K562 (cell line): ENCODE results near the gene AXIN2. TPM values are rescaled to one million over a fixed set of nuclear protein-coding genes. Genes with fewer than 3 reads are reported as not detected.

Experiments
- ATAC-seq: fragments of 200-7000 bp; cut with Tn5 transposase; 3 replicates; pipeline ENCODE4 v1.9.1; 2020; ENCODE audit warnings: moderate library complexity
- BruUV-seq: library from RNA; stranded (reverse); fragments of 400-500 nt; replicated peaks from 2 replicates; lab custom pipeline; 2021; lab: Mats Ljungman, UMichigan
- CTCF ChIA-PET: fragments of 300-600 bp; formaldehyde crosslinking; extraction: SDS; loops from one replicate; lab custom pipeline; 2021; ENCODE audit warnings: low intra/inter-chr PET ratio; lab: Yijun Ruan, JAX
- POLR2A ChIA-PET: fragments of 300-600, 350-650 bp; sonication (Branson Sonifier 250); formaldehyde crosslinking; extraction: SDS; loops from one replicate; lab custom pipeline; 2021; ENCODE audit warnings: antibody characterized with exemption, inconsistent platforms; lab: Yijun Ruan, JAX
- DNase-seq, 4 experiments: peaks; one replicate each; pipeline versions ENCODE4 v3.0.0 to v3.0.0-alpha.2; 2011 to 2018; ENCODE audit warnings: low spot score in 3 of 4, mixed read lengths in 3 of 4; ENCODE audit errors: extremely low read depth in 1 of 4
- FAIRE-seq: peaks from 2 replicates; lab custom pipeline; 2011; peaks lifted over from hg19 to GRCh38; lab: Jason Lieb, UNC
- H2AFZ ChIP-seq: 2 replicates; pipeline ENCODE4 v1.6.0; 2011; ENCODE audit warnings: low read depth, low read length, control low read depth, inconsistent platforms
- H3K27ac ChIP-seq: fragments of 200-600 bp; 3 replicates; pipeline ENCODE4 v1.8.0; 2011; ENCODE audit warnings: low read depth, mild to moderate bottlenecking, control low read depth, inconsistent platforms, low read length, moderate library complexity, mixed read lengths; ENCODE audit errors: extremely low read depth
- H3K27me3 ChIP-seq, 2 experiments: fragments of 300-600 bp in 1 of 2; 2 replicates in 1 of 2; 3 replicates in 1 of 2; pipeline versions ENCODE4 v1.6.0 to v1.8.0; 2011; ENCODE audit warnings: inconsistent platforms in 2 of 2, low read length in 2 of 2, mild to moderate bottlenecking in 1 of 2, mixed read lengths in 1 of 2, moderate library complexity in 1 of 2; ENCODE audit not compliant: control insufficient read depth in 2 of 2, insufficient read depth in 2 of 2
- H3K36me3 ChIP-seq: fragments of 300-600 bp; 3 replicates; pipeline ENCODE4 v1.8.0; 2011; ENCODE audit warnings: mild to moderate bottlenecking, low read length, inconsistent platforms; ENCODE audit not compliant: control insufficient read depth, insufficient read depth
- H3K4me1 ChIP-seq, 2 experiments: fragments of 200-600 bp in 1 of 2; replicated peaks in 1 of 2; 2 replicates in 1 of 2; 3 replicates in 1 of 2; pipeline versions ENCODE4 v1.5.1 to v1.8.0; 2011; ENCODE audit warnings: inconsistent platforms in 2 of 2, low read length in 2 of 2, mild to moderate bottlenecking in 1 of 2, mixed read lengths in 1 of 2, moderate library complexity in 1 of 2; ENCODE audit not compliant: control insufficient read depth in 2 of 2, insufficient read depth in 2 of 2
- H3K4me2 ChIP-seq: 2 replicates; pipeline ENCODE4 v1.6.1; 2011; ENCODE audit warnings: low read length, control low read depth, inconsistent platforms, mixed read lengths; ENCODE audit not compliant: insufficient read depth
- H3K4me3 ChIP-seq: fragments of 200-600 bp; sonication (generic), shearing (Covaris generic); 2 replicates; pipeline ENCODE4 v1.5.1; 2016; ENCODE audit warnings: control low read depth, inconsistent platforms
- H3K79me2 ChIP-seq: fragments of 200-600 bp; 3 replicates; pipeline ENCODE4 v1.8.0; 2011; ENCODE audit warnings: low read length, inconsistent platforms; ENCODE audit not compliant: control insufficient read depth, insufficient read depth
- H3K9ac ChIP-seq, 2 experiments: 2 replicates each; pipeline versions ENCODE4 v1.6.0 to v1.6.1; 2011; ENCODE audit warnings: low read depth in 2 of 2, low read length in 2 of 2, control low read depth in 1 of 2, inconsistent platforms in 1 of 2, mild to moderate bottlenecking in 1 of 2, mixed read lengths in 1 of 2; ENCODE audit not compliant: insufficient read depth in 1 of 2
- H3K9me1 ChIP-seq: one replicate; pipeline ENCODE4 v1.6.0; 2011; ENCODE audit warnings: inconsistent platforms, mild to moderate bottlenecking, low read length, moderate library complexity; ENCODE audit not compliant: control insufficient read depth, insufficient read depth
- H3K9me3 ChIP-seq: replicated peaks from 2 replicates; pipeline ENCODE4 v1.5.1; 2011; ENCODE audit warnings: low read depth, low read length, inconsistent platforms; ENCODE audit not compliant: control insufficient read depth, insufficient read depth
- H4K20me1 ChIP-seq: replicated peaks from 2 replicates; pipeline ENCODE4 v1.6.1; 2011; ENCODE audit warnings: low read length, inconsistent platforms, mixed read lengths; ENCODE audit not compliant: control insufficient read depth, insufficient read depth
- BACH1 ChIP-seq: fragments of 200-800 bp; sonication (Bioruptor generic); IDR thresholded peaks from 2 replicates; pipeline ENCODE4 v1.6.1; 2016; ENCODE audit warnings: missing genetic modification characterization, missing compliant biosample characterization
- ETS1 ChIP-seq: conservative IDR thresholded peaks from 2 replicates; pipeline ENCODE4 v1.6.1; 2011; ENCODE audit warnings: low read depth, mild to moderate bottlenecking, low read length; ENCODE audit not compliant: control insufficient read depth
- HCFC1 ChIP-seq: IDR thresholded peaks from 2 replicates; pipeline ENCODE4 v1.6.1; 2012; ENCODE audit warnings: low read depth, low read length, improper control_type of control experiment
- NFYB ChIP-seq: IDR thresholded peaks from 2 replicates; pipeline ENCODE4 v1.6.1; 2011; ENCODE audit warnings: mild to moderate bottlenecking, moderate library complexity; ENCODE audit not compliant: insufficient read length; ENCODE audit errors: extremely low read depth
- RAD51 ChIP-seq: fragments of 450-650 bp; IDR thresholded peaks from 2 replicates; pipeline ENCODE4 v1.7.1; 2016; ENCODE audit warnings: low read depth, mild to moderate bottlenecking, borderline replicate concordance
- RB1 ChIP-seq: fragments of 450-650 bp; IDR thresholded peaks from 2 replicates; pipeline ENCODE4 v1.6.1; 2017; ENCODE audit warnings: low read depth, mild to moderate bottlenecking
- TFE3 ChIP-seq: fragments of 450-650 bp; formaldehyde crosslinking; IDR thresholded peaks from 2 replicates; pipeline ENCODE4 v1.4.0; 2020; ENCODE audit warnings: mild to moderate bottlenecking, mixed read lengths
- USF1 ChIP-seq: sonication (generic); formaldehyde crosslinking; IDR thresholded peaks from 2 replicates; pipeline ENCODE4 v1.9.0; 2022; ENCODE audit warnings: mild to moderate bottlenecking, missing genetic modification reagents
- ZNF695 ChIP-seq: fragments of 450-650 bp; formaldehyde crosslinking; IDR thresholded peaks from 2 replicates; pipeline ENCODE4 v1.4.0; 2020; ENCODE audit warnings: mild to moderate bottlenecking, moderate library complexity
- WGBS: fragments of 100-300 bp; shearing (Covaris generic); methylation state at CpG from one replicate; pipeline ENCODE4 v1.1.6; 2016; ENCODE audit warnings: low coverage, mixed read lengths; ENCODE audit not compliant: insufficient coverage; ENCODE audit errors: missing lambda C conversion rate; 5-methylcytosine and 5-hydroxymethylcytosine counted together
- in situ Hi-C: fragments of 300-500 bp; cut with MboI; formaldehyde crosslinking; loops from 4 replicates; pipeline ENCODE4 v1.15.0; 2018; ENCODE audit warnings: inconsistent platforms, mixed read lengths
- intact Hi-C: fragments of 100-400 bp; cut with micrococcal nuclease; formaldehyde crosslinking; loops from 2 replicates; pipeline ENCODE4 v1.14.2; 2022
- polyA plus RNA-seq, 8 experiments: library from polyadenylated mRNA; depleted of rRNA in 4 of 8; stranded (reverse) in 5 of 8; unstranded in 3 of 8; fragments of >200 nt; fragmentation: Nextera tagmentation in 2 of 8; fragmentation: Illumina TruSeq in 1 of 8; extraction: Ambion mirVana in 2 of 8; extraction: Trizol in 1 of 8; gene quantifications; 2 replicates each; pipeline versions ENCODE4 v1.2.1 to v1.2.3, GENCODE V29; 2011 to 2014; ENCODE audit warnings: inconsistent platforms in 1 of 8, missing spikeins in 1 of 8
- total RNA-seq, 7 experiments: library from RNA; depleted of rRNA in 6 of 7; stranded (reverse); fragments of >200 nt in 6 of 7; fragmentation: Illumina TruSeq in 2 of 7; extraction: Trizol in 2 of 7; gene quantifications; 2 replicates each; pipeline versions ENCODE4 v1.2.1 to v1.2.3, GENCODE V29; 2011 to 2021; ENCODE audit warnings: low replicate concordance in 1 of 7
- TF ChIP-seq, protein P1 (sequence below): sonication (generic); formaldehyde crosslinking; IDR thresholded peaks from 2 replicates; pipeline ENCODE4 v1.5.0; 2020; ENCODE audit warnings: missing genetic modification reagents

Gene AXIN2
- total and polyA plus RNA-seq, 9 of the 15 experiments (the other 6 are each of a cell fraction or from before 2014, with no cell fraction given) = 0.21 to 3.3 (median 1.2) TPM

DNA sequence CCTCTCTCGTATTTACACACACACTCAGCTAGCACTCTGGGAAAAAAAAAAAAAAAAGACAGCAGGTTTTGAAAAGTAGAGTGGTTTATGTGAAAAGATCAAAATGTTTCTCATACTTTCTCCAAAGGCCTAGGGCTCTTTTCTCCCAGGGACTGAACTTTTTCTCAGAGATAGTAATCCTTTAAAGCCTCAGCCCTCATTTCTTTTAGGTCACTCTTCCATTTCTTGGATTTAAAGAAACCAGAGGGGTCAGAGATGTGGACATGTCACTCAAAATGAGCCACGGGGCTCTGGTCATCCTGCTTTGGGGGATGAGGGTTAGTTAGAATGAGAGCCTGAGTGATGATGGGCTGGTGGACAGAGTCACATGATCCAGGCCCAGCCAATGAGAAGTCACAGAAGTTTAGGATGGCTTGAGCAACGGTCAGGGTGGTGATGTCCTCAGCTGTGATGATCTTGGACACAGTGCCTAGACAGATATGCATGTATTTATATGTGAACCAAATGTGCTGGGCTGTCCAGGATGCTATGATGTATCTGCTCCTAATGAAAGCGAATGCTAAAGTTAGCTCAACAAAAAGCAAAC, 33.7 kb upstream of the AXIN2 start:
- no peaks in the 10 kb centered on the region for H3K79me2 ChIP-seq
- TF ChIP-seq, protein P1, sequence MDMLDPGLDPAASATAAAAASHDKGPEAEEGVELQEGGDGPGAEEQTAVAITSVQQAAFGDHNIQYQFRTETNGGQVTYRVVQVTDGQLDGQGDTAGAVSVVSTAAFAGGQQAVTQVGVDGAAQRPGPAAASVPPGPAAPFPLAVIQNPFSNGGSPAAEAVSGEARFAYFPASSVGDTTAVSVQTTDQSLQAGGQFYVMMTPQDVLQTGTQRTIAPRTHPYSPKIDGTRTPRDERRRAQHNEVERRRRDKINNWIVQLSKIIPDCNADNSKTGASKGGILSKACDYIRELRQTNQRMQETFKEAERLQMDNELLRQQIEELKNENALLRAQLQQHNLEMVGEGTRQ (CRISPR knock-in tag) = peak; percentile 66
- TF ChIP-seq HCFC1 = no peak
- no peak for TF ChIP-seq ZNF695 (CRISPR knock-in tag)
- TF ChIP-seq ETS1 = no peak
- TF ChIP-seq BACH1 (tag) = no peak
- 0 out of 2 replicates have a peak, but pooled peaks have one; percentile 28 for TF ChIP-seq USF1 (CRISPR knock-in tag)
- peak; percentile 67 for TF ChIP-seq NFYB
- TF ChIP-seq TFE3 (CRISPR knock-in tag) = peak; percentile 53
- TF ChIP-seq RAD51 = peak; percentile 44; the same call in 1 of the 2 replicates
- TF ChIP-seq RB1 = no peak
- TF ChIP-seq, all 486 proteins: peak for 5
- no peak overlapping the region for H3K9ac ChIP-seq
- H3K9me3 ChIP-seq = no peaks in the 10 kb centered on the region
- no peaks in the 10 kb centered on the region for H3K36me3 ChIP-seq
- H3K27ac ChIP-seq = no peak overlapping the region
- H4K20me1 ChIP-seq = no peaks in the 10 kb centered on the region
- no peak overlapping the region for H2AFZ ChIP-seq
- H3K27me3 ChIP-seq = peaks cover 9 to 33% of the 10 kb centered on the region in 2 experiments; a peak in 4 of 5 replicates
- BruUV-seq = no TSS peak
- DNase-seq = peak; percentile 4 to 71 (median 68)
- no peaks in the 10 kb centered on the region for H3K4me1 ChIP-seq
- ChIA-PET CTCF (no interaction called here), POLR2A (no interaction called here)
- WGBS = 0% methylated on average over 4 of the region's 4 CpGs
- in situ Hi-C loops (no loop called here), intact Hi-C loops (no loop called here)
- peak; percentile 49; the same call in 1 of the 3 replicates for ATAC-seq
- no peaks in the 10 kb centered on the region for H3K9me1 ChIP-seq
- H3K4me2 ChIP-seq = no peak overlapping the region
- H3K4me3 ChIP-seq = no peak overlapping the region
- no peak for FAIRE-seq
